HepG2 (cell line): ENCODE data around the gene EGFR. TPM values are rescaled to one million over a fixed set of nuclear protein-coding genes. Genes with fewer than 3 reads are reported as not detected.

Experiments
- ATAC-seq: fragments of 200-7000 bp; cut with Tn5 transposase; 3 replicates; pipeline ENCODE4 v1.9.1; 2020; ENCODE audit warnings: mild to moderate bottlenecking, moderate library complexity
- BruUV-seq: library from RNA; stranded (reverse); fragments of 400-500 nt; replicated peaks from 2 replicates; lab custom pipeline; 2021; lab: Mats Ljungman, UMichigan
- CTCF ChIA-PET: fragments of 300-600 bp; formaldehyde crosslinking; extraction: SDS; loops from one replicate; lab custom pipeline; 2021; ENCODE audit warnings: low total read pairs, inconsistent platforms, low intra/inter-chr PET ratio; lab: Yijun Ruan, JAX
- POLR2A ChIA-PET: fragments of 350-600 bp; sonication (Branson Sonifier 250); formaldehyde crosslinking; loops from one replicate; lab custom pipeline; 2020; ENCODE audit warnings: antibody characterized with exemption, inconsistent platforms; lab: Yijun Ruan, JAX
- DNase-seq: peaks from one replicate; pipeline ENCODE4 v3.0.0-alpha.2; 2015; ENCODE audit warnings: low spot score
- FAIRE-seq: peaks from 3 replicates; lab custom pipeline; 2011; peaks lifted over from hg19 to GRCh38; lab: Jason Lieb, UNC
- H2AFZ ChIP-seq: one replicate; pipeline ENCODE4 v1.6.1; 2011; ENCODE audit warnings: low read length, inconsistent platforms
- H3K27ac ChIP-seq: fragments of 300-600 bp; 3 replicates; pipeline ENCODE4 v1.8.0; 2011; ENCODE audit warnings: mixed run types, mild to moderate bottlenecking, mixed read lengths, low read length, inconsistent platforms; ENCODE audit not compliant: insufficient read depth; ENCODE audit errors: extremely low read length
- H3K27me3 ChIP-seq, 2 experiments: fragments of 200-600 bp in 1 of 2; 2 replicates in 1 of 2; 3 replicates in 1 of 2; pipeline versions ENCODE4 v1.6.0 to v1.8.0; 2011; ENCODE audit warnings: low read length in 2 of 2, mild to moderate bottlenecking in 2 of 2, moderate library complexity in 2 of 2, inconsistent platforms in 1 of 2; ENCODE audit not compliant: insufficient read depth in 2 of 2, control insufficient read depth in 1 of 2
- H3K36me3 ChIP-seq, 2 experiments: fragments of 200-600 bp in 1 of 2; replicated peaks in 1 of 2; 2 replicates in 1 of 2; 3 replicates in 1 of 2; pipeline versions ENCODE4 v1.5.1 to v1.8.0; 2011; ENCODE audit warnings: low read length in 2 of 2, inconsistent platforms in 1 of 2; ENCODE audit not compliant: insufficient read depth in 2 of 2, control insufficient read depth in 1 of 2
- H3K4me1 ChIP-seq: 2 replicates; pipeline ENCODE4 v1.5.1; 2012; ENCODE audit warnings: low read length, inconsistent platforms; ENCODE audit not compliant: insufficient read depth
- H3K4me2 ChIP-seq: 2 replicates; pipeline ENCODE4 v1.6.0; 2011; ENCODE audit warnings: low read depth, low read length, inconsistent platforms
- H3K4me3 ChIP-seq, 3 experiments: fragments of 200-600 bp in 1 of 3; sonication (generic), shearing (Covaris generic) in 1 of 3; replicated peaks in 1 of 3; 2 replicates each; pipeline ENCODE4 v1.5.1; 2011 to 2016; ENCODE audit warnings: low read length in 3 of 3, inconsistent platforms in 2 of 3, low read depth in 2 of 3, mild to moderate bottlenecking in 2 of 3, control low read depth in 1 of 3, mixed read lengths in 1 of 3; ENCODE audit not compliant: insufficient read depth in 1 of 3
- H3K79me2 ChIP-seq: one replicate; pipeline ENCODE4 v1.6.1; 2011; ENCODE audit warnings: low read length, inconsistent platforms; ENCODE audit not compliant: insufficient read depth
- H3K9ac ChIP-seq: 2 replicates; pipeline ENCODE4 v1.6.0; 2011; ENCODE audit warnings: mild to moderate bottlenecking, low read depth, low read length, inconsistent platforms; ENCODE audit not compliant: insufficient read depth
- H3K9me3 ChIP-seq: 2 replicates; pipeline ENCODE4 v1.5.1; 2012; ENCODE audit warnings: mild to moderate bottlenecking, low read length
- H4K20me1 ChIP-seq: 2 replicates; pipeline ENCODE4 v1.6.0; 2011; ENCODE audit warnings: inconsistent platforms, mild to moderate bottlenecking, low read length, moderate library complexity; ENCODE audit not compliant: insufficient read depth
- AHR ChIP-seq: IDR thresholded peaks from 2 replicates; pipeline ENCODE4 v1.6.1; 2018; ENCODE audit warnings: missing genetic modification reagents, missing compliant biosample characterization
- CEBPG ChIP-seq: IDR thresholded peaks from 2 replicates; pipeline ENCODE4 v1.6.1; 2016
- CREB1 ChIP-seq, 2 experiments: fragments of 450-650 bp in 1 of 2; IDR thresholded peaks; 2 replicates each; pipeline ENCODE4 v1.6.1; 2016 to 2017; ENCODE audit warnings: control low read depth in 1 of 2, mild to moderate bottlenecking in 1 of 2, missing compliant biosample characterization in 1 of 2, missing genetic modification characterization in 1 of 2
- DRAP1 ChIP-seq: IDR thresholded peaks from 2 replicates; pipeline ENCODE4 v1.6.1; 2016; ENCODE audit warnings: missing genetic modification reagents, missing compliant biosample characterization
- HDAC6 ChIP-seq: fragments of 200-600 bp; sonication (generic); IDR thresholded peaks from 2 replicates; pipeline ENCODE4 v1.7.0; 2017; ENCODE audit warnings: mild to moderate bottlenecking, antibody characterized with exemption, low read length, low read depth
- HNF4A ChIP-seq: sonication (generic); formaldehyde crosslinking; IDR thresholded peaks from 2 replicates; pipeline ENCODE4 v1.4.0; 2020; ENCODE audit warnings: missing genetic modification reagents
- WIZ ChIP-seq: sonication (generic); formaldehyde crosslinking; IDR thresholded peaks from 2 replicates; pipeline ENCODE4 v1.5.1; 2020; ENCODE audit warnings: mild to moderate bottlenecking, missing genetic modification reagents
- ZBTB38 ChIP-seq: sonication (generic); formaldehyde crosslinking; IDR thresholded peaks from 2 replicates; pipeline ENCODE4 v1.5.1; 2020; ENCODE audit warnings: mild to moderate bottlenecking, missing genetic modification reagents
- ZBTB4 ChIP-seq: sonication (generic); formaldehyde crosslinking; IDR thresholded peaks from 2 replicates; pipeline ENCODE4 v1.4.0; 2020; ENCODE audit warnings: missing genetic modification reagents, mild to moderate bottlenecking, borderline replicate concordance
- ZFP41 ChIP-seq: sonication (generic); formaldehyde crosslinking; IDR thresholded peaks from 2 replicates; pipeline ENCODE4 v1.4.0; 2020; ENCODE audit warnings: mild to moderate bottlenecking, missing genetic modification reagents, borderline replicate concordance
- ZNF558 ChIP-seq: sonication (generic); formaldehyde crosslinking; IDR thresholded peaks from 2 replicates; pipeline ENCODE4 v1.9.0; 2022; ENCODE audit warnings: mild to moderate bottlenecking, missing genetic modification reagents, borderline replicate concordance
- ZNF720 ChIP-seq: sonication (generic); formaldehyde crosslinking; IDR thresholded peaks from 2 replicates; pipeline ENCODE4 v1.4.0; 2020; ENCODE audit warnings: missing genetic modification reagents
- WGBS: methylation state at CpG from one replicate; pipeline ENCODE4 v1.1.6; 2017; ENCODE audit warnings: low lambda C conversion rate; 5-methylcytosine and 5-hydroxymethylcytosine counted together
- in situ Hi-C: cut with HindIII; loops from 2 replicates; pipeline ENCODE4 v1.10.0; 2017; ENCODE audit warnings: low pct_unique_long_range_greater_than_20kb; ENCODE audit not compliant: extremely low pct_ligation_motif_present
- intact Hi-C: fragments of 100-400 bp; cut with micrococcal nuclease; formaldehyde crosslinking; loops from one replicate; pipeline ENCODE4 v1.10.0; 2022; ENCODE audit not compliant: unreplicated experiment
- polyA plus RNA-seq, 8 experiments: library from polyadenylated mRNA; depleted of rRNA in 3 of 8; stranded (reverse) in 7 of 8; unstranded in 1 of 8; fragments of >200 nt; fragmentation: Illumina TruSeq in 4 of 8; extraction: Trizol in 4 of 8; gene quantifications; 2 replicates each; pipeline versions ENCODE4 v1.2.1 to v1.2.3, GENCODE V29; 2011 to 2016; ENCODE audit warnings: low read depth in 4 of 8, missing spikeins in 1 of 8, mixed read lengths in 1 of 8; ENCODE audit not compliant: insufficient read depth in 1 of 8
- total RNA-seq, 5 experiments: library from RNA; depleted of rRNA; stranded (reverse); fragments of >200 nt; fragmentation: Illumina TruSeq; extraction: Trizol; gene quantifications; 2 replicates each; pipeline ENCODE4 v1.2.3, GENCODE V29; 2016; ENCODE audit warnings: low read depth in 1 of 5

EGFR gene
- total and polyA plus RNA-seq, 2 of the 13 experiments (the other 11 are each of a cell fraction or from before 2014, with no cell fraction given), result 7.0 to 10.0 TPM

- H2AFZ ChIP-seq, result no peak overlapping the region
- H3K36me3 ChIP-seq, result no peaks in the 10 kb centered on the region
- H3K27ac ChIP-seq, result no peak overlapping the region
- no peaks in the 10 kb centered on the region for H3K4me1 ChIP-seq
- intact Hi-C loops (no loop called here), in situ Hi-C loops (no loop called here)
- H4K20me1 ChIP-seq, result no peaks in the 10 kb centered on the region
- ATAC-seq (no peak), DNase-seq (no peak)
- POLR2A ChIA-PET, result no interaction called here
- no peak overlapping the region for H3K9ac ChIP-seq
- no peaks in the 10 kb centered on the region for H3K9me3 ChIP-seq
- H3K4me2 ChIP-seq, result no peak overlapping the region
- H3K4me3 ChIP-seq, result no peak overlapping the region
- no peak for TF ChIP-seq ZNF558 (CRISPR knock-in tag)
- TF ChIP-seq ZBTB38 (CRISPR knock-in tag), result no peak
- no peak for TF ChIP-seq CREB1 (IDR thresholded peaks at IDR 0.05)
- no peak for TF ChIP-seq CREB1 (CRISPR knock-in tag; IDR thresholded peaks at IDR 0.05)
- TF ChIP-seq ZBTB4 (CRISPR knock-in tag), result no peak
- TF ChIP-seq WIZ (CRISPR knock-in tag), result no peak
- TF ChIP-seq ZFP41 (CRISPR knock-in tag), result no peak
- TF ChIP-seq HNF4A (CRISPR knock-in tag), result no peak
- no peak for TF ChIP-seq DRAP1 (CRISPR knock-in tag)
- TF ChIP-seq CEBPG (CRISPR knock-in tag), result no peak
- TF ChIP-seq ZNF720 (CRISPR knock-in tag), result no peak
- no peak for TF ChIP-seq AHR (CRISPR knock-in tag)
- no peak for TF ChIP-seq HDAC6
- TF ChIP-seq, all 625 proteins: peak for 0
- no TSS peak for BruUV-seq
- CTCF ChIA-PET, result no interaction called here
- Histone ChIP-seq H3K79me2 (no peaks in the 10 kb centered on the region), H3K27me3 (peaks cover 0 to 22% of the 10 kb centered on the region in 2 experiments; a peak in 4 of 5 replicates)
- WGBS, result 4% methylated on average over 1 of the region's 1 CpG
- FAIRE-seq, result no peak
These were observed 211.2 kb downstream of the EGFR start for GRCh38 chr7:55230014-55230413.
